Stimulated activated CD8-positive, alpha-beta memory T cell treated with anti-CD3 and anti-CD28 coated beads, Interleukin-12 subunit alpha, Interleukin-12 subunit beta, amount 100 ng/mL, for 4 hours (primary cell): ENCODE measurements around the gene DPP7.
A peak's percentile ranks its signal among the peaks of the same experiment; 100 is the strongest.

Experiments used
- DNase-seq: peaks from one replicate; pipeline ENCODE4 v3.0.0-alpha.2; 2020; ENCODE audit warnings: low read depth

DPP7 gene

DNA sequence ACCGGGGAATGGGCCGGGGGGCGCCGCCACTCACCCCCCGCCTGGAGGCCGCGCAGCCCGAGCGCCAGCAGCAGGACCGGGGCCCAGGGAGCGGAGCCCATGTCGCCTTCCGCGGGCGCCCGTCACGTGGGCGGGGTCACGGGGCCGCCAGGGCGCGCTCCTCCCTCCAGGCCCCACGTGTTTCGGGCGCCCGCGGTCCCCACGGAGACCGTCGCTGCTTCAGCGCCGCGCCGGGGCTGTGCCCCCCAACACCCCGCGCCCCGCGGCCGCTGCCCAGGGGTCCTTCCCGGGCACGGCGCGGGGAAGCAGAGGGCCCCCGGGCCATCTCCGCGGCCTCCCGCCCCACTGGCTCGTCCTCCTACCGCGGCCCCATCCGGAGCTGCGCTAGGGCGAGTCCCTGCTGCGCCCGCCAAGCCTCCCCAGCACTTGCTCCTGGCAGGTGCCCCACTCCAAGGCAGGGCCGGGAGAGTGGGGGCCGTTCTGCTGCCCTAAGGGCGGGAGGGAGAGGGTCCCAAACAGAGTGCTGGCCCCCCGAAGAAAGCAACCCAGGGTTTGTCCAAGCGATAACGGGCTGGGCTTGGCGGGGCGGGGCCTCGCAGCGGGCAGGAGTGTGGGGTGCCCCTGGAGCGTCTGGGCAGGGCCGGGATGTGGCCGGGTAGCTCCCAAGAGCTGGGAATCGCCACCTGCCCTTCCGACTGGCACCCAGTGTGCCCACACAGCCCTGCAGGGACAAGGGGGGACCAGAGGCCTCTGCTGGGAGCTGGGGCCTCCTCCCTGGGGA, at the start of gene DPP7:
DPP7 (minus strand) TSS at position 121 of the 781 bp plus-strand sequence; CDS start at position 101, 20 bp downstream.
- DNase-seq, result peak; percentile 74

DNA sequence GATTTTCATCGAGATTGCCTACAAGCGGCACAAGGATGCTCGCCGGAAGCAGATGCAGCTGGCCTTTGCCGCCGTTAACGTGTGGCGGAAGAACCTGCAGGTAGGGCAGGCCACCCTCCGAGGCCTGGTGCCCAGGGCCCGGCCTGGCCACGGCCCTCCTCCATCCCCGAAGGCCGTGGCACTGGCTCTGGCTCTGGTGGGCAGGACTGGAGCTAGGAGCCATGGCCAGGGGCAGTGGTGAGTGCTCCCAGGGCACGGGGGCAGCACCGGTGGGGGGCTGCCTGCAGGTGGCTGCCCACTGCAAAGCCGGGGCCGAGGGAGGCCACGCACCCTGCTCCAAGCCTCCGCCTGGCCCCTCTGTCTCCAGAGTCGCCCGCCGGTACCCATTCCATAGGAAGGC, 49.3 kb upstream of the DPP7 start:
- no peak for DNase-seq

DNA sequence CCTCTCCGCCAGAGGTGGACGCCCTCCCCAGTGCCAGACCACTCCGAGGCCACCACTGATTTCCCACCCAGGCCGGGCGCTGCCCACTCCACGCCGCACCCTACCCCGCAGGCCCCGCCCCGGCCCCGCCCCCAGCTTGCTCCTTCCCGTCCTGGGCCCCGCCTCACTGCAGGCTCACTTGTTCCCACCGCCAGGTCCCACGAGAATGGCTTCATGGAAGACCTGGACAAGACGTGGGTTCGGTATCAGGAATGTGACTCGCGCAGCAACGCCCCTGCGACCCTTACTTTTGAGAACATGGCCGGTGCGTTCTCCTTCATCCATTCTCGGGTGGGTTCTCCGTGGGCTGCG, 48.8 kb upstream of the DPP7 start:
- DNase-seq, result no peak

DNA sequence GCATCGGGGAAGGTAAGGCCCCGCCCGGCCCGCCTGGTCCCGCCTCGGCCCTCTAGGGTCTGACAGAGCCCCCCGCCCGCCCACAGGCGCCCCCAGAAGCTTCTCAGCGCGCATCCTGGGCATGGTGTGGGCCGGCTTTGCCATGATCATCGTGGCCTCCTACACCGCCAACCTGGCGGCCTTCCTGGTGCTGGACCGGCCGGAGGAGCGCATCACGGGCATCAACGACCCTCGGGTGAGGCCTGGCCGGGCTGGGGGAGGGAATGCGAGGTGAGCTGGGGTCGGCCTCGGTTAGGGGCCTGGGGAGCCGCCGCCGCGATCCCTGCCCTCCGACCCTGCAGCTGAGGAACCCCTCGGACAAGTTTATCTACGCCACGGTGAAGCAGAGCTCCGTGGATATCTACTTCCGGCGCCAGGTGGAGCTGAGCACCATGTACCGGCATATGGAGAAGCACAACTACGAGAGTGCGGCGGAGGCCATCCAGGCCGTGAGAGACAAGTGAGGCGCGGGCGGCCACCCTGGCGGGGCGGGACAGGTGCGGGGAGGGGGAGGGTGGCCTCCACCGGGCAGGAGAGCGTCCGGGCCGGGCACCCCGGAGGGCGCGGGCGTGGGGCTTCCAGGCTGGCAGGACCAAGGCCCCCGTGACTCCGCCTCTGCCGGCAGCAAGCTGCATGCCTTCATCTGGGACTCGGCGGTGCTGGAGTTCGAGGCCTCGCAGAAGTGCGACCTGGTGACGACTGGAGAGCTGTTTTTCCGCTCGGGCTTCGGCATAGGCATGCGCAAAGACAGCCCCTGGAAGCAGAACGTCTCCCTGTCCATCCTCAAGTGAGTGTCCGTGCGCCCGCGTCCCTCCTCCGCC, 48.2 kb upstream of the DPP7 start:
- DNase-seq, result no peak

DNA sequence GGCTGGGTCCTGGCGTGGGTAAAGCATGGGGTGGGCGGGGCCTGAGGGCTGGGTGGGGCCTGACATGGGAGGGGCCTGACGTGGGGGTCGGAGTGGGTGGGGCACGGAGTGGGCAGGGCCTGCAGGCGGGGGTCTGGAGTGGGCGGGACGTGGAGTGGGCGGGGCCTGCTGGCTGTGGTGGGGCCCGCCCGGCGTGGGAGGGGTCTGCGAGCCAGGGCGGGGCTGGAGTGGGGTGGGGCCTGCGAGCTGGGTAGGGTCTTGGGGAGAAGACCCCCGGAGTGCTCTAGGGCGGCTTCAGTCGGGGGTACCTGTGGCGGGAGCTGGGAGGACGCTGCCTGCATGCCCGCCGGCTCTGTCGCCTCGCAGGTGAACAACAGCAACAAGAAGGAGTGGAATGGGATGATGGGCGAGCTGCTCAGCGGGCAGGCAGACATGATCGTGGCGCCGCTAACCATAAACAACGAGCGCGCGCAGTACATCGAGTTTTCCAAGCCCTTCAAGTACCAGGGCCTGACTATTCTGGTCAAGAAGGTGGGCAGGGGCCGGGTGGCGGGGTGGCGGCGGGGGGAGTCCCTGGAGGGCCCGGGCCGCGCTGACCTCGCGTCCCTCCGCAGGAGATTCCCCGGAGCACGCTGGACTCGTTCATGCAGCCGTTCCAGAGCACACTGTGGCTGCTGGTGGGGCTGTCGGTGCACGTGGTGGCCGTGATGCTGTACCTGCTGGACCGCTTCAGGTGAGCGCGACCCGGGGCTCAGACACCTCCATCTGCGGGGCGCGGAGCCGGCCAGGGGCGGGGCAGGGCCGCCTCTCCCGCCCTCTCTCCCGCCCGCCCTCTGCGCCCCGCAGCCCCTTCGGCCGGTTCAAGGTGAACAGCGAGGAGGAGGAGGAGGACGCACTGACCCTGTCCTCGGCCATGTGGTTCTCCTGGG, 47.3 kb upstream of the DPP7 start:
- DNase-seq, result no peak

DNA sequence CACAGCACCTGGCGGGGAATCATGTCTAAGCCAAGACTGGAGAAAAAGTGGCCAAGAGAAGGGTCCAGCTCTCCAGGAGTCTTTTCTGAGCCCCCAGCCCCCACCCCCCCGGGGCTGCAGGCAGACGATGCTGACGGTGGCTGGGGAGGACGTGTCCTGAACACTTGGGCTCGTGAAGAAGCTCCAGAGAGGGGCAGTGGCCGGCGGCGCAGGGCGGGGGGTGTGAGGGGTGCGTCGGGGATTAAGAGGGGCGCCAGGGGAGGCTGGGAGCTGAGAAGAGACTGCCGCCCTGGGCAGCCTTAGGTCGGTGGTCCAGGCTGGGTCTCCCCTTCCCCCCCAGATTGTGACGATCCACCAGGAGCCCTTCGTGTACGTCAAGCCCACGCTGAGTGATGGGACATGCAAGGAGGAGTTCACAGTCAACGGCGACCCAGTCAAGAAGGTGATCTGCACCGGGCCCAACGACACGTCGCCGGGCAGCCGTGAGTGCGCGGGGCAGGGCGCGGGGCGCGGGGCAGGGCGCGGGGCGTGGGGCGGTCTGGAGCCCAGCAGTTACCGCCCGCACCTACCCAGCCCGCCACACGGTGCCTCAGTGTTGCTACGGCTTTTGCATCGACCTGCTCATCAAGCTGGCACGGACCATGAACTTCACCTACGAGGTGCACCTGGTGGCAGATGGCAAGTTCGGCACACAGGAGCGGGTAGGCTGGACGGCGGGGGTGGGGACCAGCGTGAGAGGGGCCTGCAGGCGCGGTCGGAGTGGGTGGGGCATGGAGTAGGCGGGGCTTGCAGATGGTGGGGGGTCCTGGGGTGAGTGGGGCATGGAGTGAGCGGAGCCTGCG, 46.4 kb upstream of the DPP7 start:
- DNase-seq, result no peak

DNA sequence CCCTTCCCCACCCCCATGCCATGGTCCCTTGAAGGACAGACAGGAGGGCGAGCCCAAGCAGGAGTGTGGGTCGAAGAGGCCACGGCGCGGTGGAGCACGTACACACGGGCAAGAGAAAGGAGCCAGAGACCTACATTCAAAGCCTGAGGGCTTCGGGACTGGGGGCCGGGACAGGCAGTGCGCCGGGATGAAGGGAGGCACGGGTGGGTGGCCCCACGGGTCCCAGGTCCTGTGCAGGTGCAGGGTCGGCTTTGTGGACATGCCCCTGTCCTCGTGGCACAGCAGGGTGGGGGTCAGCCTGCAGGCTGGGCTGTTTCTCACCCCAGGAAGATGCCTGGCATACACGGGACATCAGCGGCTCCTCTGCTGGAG, 45.5 kb upstream of the DPP7 start:
- DNase-seq, result no peak

DNA sequence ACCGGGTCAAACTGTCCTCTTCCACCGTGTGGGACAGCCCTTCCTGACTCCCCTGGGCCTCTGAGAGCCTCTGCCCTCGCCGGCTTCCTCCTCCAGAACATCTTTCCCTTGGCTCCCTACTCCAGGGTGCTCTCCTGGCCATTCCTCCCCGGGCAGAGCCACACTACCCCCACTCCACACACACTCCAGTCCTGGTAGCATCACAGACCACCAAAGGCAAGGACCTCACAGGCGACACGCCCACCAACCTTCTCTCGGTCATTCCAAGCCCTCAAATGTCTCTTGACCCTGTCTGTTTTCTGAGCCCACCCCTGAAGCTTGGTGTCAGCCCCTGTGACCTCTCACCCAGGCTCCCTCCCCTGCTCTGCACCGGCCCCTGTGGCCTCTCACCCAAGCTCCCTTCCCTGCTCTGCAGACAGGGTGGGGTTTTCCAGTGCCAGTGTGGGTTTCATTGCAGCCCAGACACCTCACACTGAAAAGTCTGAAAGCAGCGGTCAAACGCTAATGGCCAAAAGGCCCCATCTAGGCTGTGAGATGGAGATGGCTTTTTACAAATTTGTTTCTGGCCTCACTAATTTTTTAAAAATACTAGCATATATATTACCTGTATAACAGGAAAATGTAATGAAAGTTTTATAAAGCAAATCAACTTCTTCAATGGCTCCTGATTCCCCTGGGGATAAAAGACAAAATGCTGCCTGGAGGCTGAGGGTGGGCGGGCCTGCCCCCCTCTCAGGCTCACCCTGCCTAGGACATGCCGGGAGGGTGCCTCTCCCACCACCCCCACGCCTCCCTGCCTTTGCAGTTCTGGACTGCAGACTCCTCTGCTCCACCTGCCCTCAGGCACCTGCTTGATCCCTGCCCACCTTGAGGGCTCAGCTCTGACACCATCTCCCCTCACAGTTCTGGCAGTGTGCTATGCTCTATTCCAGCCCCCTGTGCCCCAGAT, 44.8 kb upstream of the DPP7 start:
- no peak for DNase-seq

DNA sequence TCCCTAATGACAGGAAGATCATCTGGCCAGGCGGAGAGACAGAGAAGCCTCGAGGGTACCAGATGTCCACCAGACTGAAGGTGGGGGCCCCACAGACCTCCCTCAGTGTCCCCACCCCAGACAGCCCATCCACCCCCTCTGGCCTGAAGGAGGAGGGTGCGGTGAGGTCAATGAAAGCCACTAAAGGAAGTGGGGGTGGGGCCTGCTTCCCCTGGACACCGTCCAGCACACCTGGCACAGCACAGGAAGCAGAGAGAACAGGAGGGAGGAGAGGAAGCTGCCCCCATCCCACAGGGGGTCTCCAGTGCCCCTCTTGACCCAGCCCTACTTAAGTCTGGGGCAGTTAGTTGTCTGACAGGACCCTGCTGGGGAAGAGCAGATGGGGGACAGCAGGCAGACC, 44.1 kb upstream of the DPP7 start:
- no peak for DNase-seq

DNA sequence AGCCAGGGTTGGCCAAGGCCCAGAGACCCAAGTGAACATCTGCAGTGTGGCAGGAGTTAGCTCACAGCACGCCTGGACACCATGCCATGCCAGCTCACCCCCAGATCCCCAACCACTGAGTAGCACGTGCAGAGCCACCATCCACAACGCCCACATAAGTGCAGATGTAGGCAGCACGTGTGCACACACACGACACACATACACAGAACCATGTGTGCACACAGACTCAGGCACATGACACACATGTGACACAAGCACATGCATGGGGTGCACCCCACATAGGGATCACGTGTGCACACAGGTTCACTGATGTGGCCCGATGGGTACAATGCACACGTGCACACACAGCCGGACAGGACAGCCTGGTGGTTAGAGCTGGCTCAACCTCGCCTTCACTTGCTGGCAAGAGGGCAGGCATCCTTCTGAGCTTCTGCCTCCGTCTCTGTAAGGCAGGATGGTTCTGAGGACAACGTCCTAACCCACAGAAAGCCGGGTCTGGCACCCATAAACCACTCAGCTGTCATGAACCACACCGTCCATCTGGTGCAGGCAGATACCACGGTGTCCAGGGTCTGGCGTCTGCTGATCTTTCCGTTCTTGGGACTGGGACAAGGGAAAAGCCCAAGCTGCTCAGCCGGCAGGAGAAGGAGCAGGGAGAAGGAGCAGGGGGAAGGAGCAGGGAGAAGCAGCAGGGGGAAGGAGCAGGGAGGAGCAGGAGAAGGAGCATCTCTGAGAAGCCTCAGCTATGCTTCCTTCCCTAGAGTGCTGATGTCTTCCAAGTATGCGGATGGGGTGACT, 43.3 kb upstream of the DPP7 start:
- no peak for DNase-seq

DNA sequence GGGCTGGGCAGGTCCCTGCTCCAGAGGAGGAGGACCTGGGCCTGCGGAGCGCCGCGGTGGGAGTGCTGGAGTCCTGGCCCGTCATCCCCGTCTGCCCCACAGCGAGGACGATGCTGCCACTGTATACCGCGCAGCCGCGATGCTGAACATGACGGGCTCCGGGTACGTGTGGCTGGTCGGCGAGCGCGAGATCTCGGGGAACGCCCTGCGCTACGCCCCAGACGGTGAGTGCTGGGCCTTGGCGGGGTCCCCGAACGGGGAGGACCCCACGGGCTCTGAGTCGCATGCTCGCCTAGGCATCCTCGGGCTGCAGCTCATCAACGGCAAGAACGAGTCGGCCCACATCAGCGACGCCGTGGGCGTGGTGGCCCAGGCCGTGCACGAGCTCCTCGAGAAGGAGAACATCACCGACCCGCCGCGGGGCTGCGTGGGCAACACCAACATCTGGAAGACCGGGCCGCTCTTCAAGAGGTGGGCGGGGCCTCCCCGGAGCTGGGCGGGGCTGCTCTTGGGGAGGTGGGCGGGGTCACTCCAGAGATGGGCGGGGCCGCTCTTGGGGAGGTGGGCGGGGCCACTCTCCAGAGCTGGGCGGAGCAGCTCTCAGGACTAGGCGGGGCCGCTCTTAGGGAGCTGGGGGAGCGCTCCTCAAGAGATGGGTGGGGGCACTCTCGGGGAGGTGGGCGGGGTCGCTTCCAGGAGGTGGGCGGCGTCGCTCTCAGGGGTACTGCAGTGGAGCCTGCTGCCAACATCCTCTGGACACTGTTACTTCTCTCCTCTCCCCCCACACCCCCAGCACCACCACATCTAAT, 42.2 kb upstream of the DPP7 start:
- peak; percentile 53 for DNase-seq

DNA sequence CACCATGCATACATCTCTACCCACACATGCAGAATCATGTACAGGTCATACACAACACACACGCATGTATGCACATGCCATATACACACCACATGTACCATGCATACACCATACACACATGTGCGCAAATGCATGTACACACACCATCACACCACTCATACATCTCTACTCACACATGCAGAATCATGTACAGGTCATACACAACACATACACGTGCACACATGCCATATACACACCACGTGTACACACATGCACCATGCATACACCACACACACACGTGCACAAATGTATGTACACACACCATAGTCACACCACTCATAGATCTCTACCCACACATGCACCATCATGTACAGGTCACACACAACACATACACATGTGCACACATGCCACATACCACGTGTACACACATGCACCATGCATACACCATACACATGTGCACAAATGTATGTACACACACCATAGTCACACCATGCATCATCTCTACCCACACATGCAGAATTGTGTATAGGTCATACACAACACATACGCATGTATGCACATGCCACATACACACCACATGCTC, 38.4 kb upstream of the DPP7 start:
- DNase-seq, result no peak

DNA sequence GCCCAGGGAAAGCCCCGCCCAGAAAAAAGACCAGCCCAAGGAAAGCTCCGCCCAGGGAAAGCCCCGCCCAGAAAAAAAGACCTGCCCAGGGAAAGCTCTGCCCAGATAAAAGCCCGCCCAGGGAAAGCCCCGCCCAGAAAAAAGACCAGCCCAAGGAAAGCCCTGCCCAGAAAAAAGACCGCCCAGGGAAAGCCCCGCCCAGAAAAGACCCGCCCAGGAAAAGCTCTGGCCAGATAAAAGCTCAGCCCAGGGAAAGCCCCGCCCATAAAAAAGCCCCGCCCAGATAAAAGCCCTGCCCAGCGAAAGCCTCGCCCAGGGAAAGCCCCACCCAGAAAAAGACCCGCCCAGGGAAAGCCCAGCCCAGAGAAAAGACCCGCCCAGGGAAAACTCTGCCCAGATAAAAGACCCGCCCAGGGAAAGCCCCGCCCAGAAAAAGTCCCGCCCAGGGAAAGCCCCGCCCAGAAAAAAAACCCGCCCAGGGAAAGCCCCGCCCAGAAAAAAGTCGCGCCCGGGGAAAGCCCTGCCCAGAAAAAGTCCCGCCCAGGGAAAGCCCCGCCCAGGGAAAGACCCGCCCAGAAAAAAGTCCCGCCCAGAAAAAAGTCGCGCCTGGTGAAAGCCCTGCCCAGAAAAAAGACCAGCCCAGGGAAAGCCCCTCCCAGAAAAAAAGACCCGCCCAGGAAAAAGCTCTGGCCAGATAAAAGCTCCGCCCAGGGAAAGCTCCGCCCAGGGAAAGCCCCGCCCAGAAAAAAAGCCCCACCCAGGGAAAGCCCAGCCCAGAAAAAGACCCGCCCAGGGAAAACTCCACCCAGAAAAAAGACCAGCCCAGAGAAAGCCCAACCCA, 36.3 kb upstream of the DPP7 start:
- peak; percentile 21 for DNase-seq

DNA sequence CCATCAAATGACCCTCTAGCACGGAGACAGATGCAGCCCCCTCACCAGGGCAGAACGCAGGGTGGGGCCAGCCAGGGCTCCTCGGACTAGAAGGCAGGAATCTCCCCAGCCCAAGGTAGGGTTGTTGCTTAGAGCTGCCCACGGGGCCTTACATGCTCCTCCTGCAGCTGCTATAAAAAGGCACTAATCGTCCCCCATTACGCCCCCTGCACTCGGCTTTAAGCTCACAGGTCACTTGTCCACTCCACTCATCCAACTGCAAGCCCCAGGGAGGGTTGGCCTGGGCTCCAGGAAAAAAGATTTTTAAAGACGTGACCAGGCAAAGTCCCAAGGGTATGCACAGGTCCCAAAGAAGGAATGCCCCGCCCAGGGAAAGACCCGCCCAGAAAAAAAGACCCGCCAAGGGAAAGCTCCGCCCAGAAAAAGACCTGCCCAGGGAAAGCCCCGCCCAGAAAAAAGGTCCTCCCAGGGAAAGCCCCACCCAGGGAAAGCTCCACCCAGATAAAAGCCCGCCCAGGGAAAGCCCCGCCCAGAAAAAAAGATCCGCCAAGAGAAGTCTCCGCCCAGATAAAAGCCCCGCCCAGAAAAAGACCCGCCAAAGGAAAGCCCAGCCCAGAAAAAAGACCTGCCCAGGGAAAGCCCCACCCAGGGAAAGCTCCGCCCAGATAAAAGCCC, 35.5 kb upstream of the DPP7 start:
- DNase-seq, result no peak

DNA sequence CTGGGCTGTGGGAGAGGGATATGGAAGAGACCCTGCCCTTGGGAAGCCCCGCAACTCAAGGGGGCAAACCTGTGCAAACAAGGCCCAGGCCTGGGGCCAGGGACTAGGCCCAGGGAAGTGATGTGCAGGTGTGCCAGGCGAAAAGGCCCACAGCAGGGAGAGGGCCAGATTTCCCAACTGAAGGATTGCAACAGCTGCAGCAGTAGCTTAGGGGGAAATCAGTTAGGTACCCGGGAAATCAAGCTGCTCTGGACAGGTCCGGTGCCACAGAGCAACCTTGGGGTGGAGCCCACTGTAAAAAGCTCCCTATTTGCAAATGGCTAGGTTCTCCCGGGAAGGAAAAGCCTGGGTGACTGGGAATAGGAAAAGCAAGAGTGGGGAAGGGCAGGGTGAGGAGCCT, 34.8 kb upstream of the DPP7 start:
- DNase-seq, result no peak

DNA sequence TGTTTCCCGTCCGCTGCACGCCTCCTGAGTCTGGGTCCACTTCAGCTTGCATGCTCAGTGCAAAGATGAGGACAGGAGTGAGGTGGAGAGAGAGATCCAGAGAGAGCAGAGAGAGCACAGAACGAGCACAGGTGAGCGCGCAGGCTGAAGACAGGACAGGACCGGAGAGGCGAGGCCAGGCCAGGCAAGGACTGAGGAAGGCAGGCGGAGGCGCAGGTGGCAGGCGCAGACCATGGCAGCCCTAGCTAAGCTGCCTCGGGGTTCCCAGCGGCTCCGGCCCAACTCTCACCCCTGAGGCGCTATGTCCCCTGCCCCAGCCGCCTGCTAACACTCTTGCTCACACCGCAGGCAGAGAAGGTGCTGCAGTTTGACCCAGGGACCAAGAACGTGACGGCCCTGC, 34.1 kb upstream of the DPP7 start:
- no peak for DNase-seq

DNA sequence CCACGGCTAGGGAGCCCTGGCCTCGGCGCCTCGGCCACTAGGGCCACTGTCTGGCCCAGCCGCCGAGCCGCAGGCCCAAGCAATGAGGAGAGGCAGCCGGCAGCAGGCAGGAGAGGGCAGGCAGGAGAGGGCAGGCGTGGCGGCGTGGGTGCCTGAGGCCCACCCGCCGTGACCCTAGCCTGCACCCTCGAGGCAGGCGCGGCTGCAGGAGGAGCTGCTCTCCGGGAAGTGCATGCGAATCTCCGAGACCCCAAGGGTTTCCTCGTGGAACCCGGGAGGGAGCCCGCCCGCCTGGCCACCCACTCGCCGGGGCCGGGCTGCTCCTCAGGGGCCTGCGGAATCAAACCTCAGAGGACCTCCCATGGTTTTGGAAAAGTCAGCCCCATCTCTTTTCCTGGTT, 33.7 kb upstream of the DPP7 start:
- DNase-seq, result no peak
